Stimulated activated CD8-positive, alpha-beta memory T cell treated with anti-CD3 and anti-CD28 coated beads, Interleukin-4, amount 100 ng/mL, for 48 hours (primary cell): ENCODE measurements around the gene GCKR.
A peak's percentile ranks its signal among the peaks of the same experiment; 100 is the strongest.

Experiments used
- DNase-seq: peaks from one replicate; pipeline ENCODE4 v3.0.0-alpha.2; 2020

GCKR gene

GRCh38 chr2:27496357-27497287, at the start of gene GCKR:
GCKR (plus strand) TSS chr2:27496839; CDS start chr2:27496905, 66 bp downstream.
- DNase-seq: no peak

- no peak for DNase-seq
These were observed 48.3 kb upstream of the GCKR start for GRCh38 chr2:27448381-27448780.

- DNase-seq: no peak
These were observed 45.5 kb upstream of the GCKR start for GRCh38 chr2:27451095-27451494.

- no peak for DNase-seq
These were observed 42.7 kb upstream of the GCKR start for GRCh38 chr2:27453968-27454367.

- no peak for DNase-seq
These were observed 35.5 kb upstream of the GCKR start for GRCh38 chr2:27461118-27461517.

- no peak for DNase-seq
These were observed 32.2 kb upstream of the GCKR start for GRCh38 chr2:27464443-27464842.

GRCh38 chr2:27471961-27472360, 24.7 kb upstream of the GCKR start:
- no peak for DNase-seq

- DNase-seq: no peak
These were observed 11.1 kb upstream of the GCKR start for GRCh38 chr2:27485496-27485895.

- no peak for DNase-seq
These were observed 7.5 kb upstream of the GCKR start for GRCh38 chr2:27489118-27489497.

GRCh38 chr2:27489498-27490397, 6.9 kb upstream of the GCKR start, which contains the start of gene IFT172:
IFT172 (minus strand) TSS chr2:27489743; CDS start chr2:27489653, 90 bp downstream.
- DNase-seq: peak; percentile 99

- no peak for DNase-seq
These were observed 4.1 kb upstream of the GCKR start for GRCh38 chr2:27492557-27492956.

GRCh38 chr2:27493948-27494283, 2.7 kb upstream of the GCKR start:
- no peak for DNase-seq

GRCh38 chr2:27494284-27494943, 2.2 kb upstream of the GCKR start:
- no peak for DNase-seq

GRCh38 chr2:27494944-27495554, 1.6 kb upstream of the GCKR start, which contains the start of gene FNDC4:
FNDC4 (minus strand) TSS chr2:27495200; CDS start chr2:27494679, 521 bp downstream.
- peak; percentile 29 for DNase-seq

GRCh38 chr2:27495840-27496356, 741 bp upstream of the GCKR start:
- no peak for DNase-seq

- DNase-seq: no peak
These were observed 619 bp downstream of the GCKR start for GRCh38 chr2:27497288-27497627.

GRCh38 chr2:27498975-27499374, 2.3 kb downstream of the GCKR start:
- DNase-seq: no peak

- no peak for DNase-seq
These were observed 4.4 kb downstream of the GCKR start for GRCh38 chr2:27501042-27501441.

GRCh38 chr2:27502142-27502541, 5.5 kb downstream of the GCKR start:
- no peak for DNase-seq

- no peak for DNase-seq
These were observed 9.9 kb downstream of the GCKR start for GRCh38 chr2:27506587-27506986.

GRCh38 chr2:27507293-27507692, 10.7 kb downstream of the GCKR start:
- DNase-seq: no peak

GRCh38 chr2:27509326-27509725, 12.7 kb downstream of the GCKR start:
- no peak for DNase-seq
